Gastroesophageal sphincter (tissue), 4 donors: Measurements from ENCODE around the gene CIROP. TPM values are rescaled to one million over a fixed set of nuclear protein-coding genes. Genes with fewer than 3 reads are reported as not detected.

ENCODE experiments used
- ATAC-seq: fragments of 150-250 bp; one replicate; pipeline ENCODE4 v1.9.1; 2016; ENCODE audit warnings: mild to moderate bottlenecking, moderate library complexity
- H3K27ac ChIP-seq, 4 donors: fragments of 200-600 bp; sonication (generic) in 3 of 4; 1 replicate in 3 of 4; 2 replicates in 1 of 4; pipeline ENCODE4 v1.5.1; 2016 to 2019
- H3K27me3 ChIP-seq: fragments of 200-600 bp; sonication (generic); one replicate; pipeline ENCODE4 v1.5.1; 2019
- H3K36me3 ChIP-seq, 2 donors: fragments of 200-600 bp; sonication (generic); one replicate each; pipeline ENCODE4 v1.5.1; 2019; ENCODE audit warnings: control low read depth in 1 of 2
- H3K4me1 ChIP-seq, 3 donors: fragments of 200-600 bp; sonication (generic); 1 replicate in 2 of 3; 2 replicates in 1 of 3; pipeline ENCODE4 v1.5.1; 2016 to 2019; ENCODE audit warnings: control low read depth in 2 of 3
- H3K4me3 ChIP-seq, 2 donors: fragments of 200-600 bp; sonication (generic); one replicate each; pipeline ENCODE4 v1.5.1; 2019; ENCODE audit warnings: mild to moderate bottlenecking in 1 of 2, moderate library complexity in 1 of 2
- H3K9me3 ChIP-seq, 3 donors: fragments of 200-600 bp; sonication (generic); one replicate each; pipeline ENCODE4 v1.5.1; 2017 to 2019; ENCODE audit warnings: control low read depth in 2 of 3
- CTCF ChIP-seq, 4 experiments: fragments of 200-600 bp in 2 of 4; fragments of 450-650 bp in 2 of 4; sonication (generic) in 1 of 4; IDR thresholded peaks; one replicate each; pipeline ENCODE4 v1.5.1; 2017 to 2019; ENCODE audit warnings: antibody characterized with exemption in 4 of 4, mild to moderate bottlenecking in 2 of 4, moderate library complexity in 2 of 4
- EP300 ChIP-seq: sonication (generic); formaldehyde crosslinking; IDR thresholded peaks from one replicate; pipeline ENCODE4 v1.6.1; 2017; ENCODE audit warnings: antibody characterized with exemption, mild to moderate bottlenecking
- POLR2A ChIP-seq, 2 donors: fragments of 450-650 bp; IDR thresholded peaks; one replicate each; pipeline ENCODE4 v1.6.1; 2017; ENCODE audit warnings: antibody characterized with exemption in 2 of 2, mild to moderate bottlenecking in 2 of 2, moderate library complexity in 1 of 2
- POLR2AphosphoS5 ChIP-seq: sonication (generic); formaldehyde crosslinking; IDR thresholded peaks from one replicate; pipeline ENCODE4 v1.6.1; 2017; ENCODE audit warnings: antibody characterized with exemption
- WGBS, 2 donors: methylation state at CpG; one replicate each; pipeline ENCODE4 v1.1.5; 2018; ENCODE audit warnings: low coverage in 1 of 2; 5-methylcytosine and 5-hydroxymethylcytosine counted together
- total RNA-seq, 4 donors: library from RNA; depleted of rRNA; stranded (reverse); fragments of >200 nt; gene quantifications; one replicate each; pipeline ENCODE4 v1.1.0, GENCODE V29; 2016

The CIROP gene
- under 1 TPM in 2 of 4 donors, not detected in 2; 0.13 to 0.31 TPM for total RNA-seq

DNA sequence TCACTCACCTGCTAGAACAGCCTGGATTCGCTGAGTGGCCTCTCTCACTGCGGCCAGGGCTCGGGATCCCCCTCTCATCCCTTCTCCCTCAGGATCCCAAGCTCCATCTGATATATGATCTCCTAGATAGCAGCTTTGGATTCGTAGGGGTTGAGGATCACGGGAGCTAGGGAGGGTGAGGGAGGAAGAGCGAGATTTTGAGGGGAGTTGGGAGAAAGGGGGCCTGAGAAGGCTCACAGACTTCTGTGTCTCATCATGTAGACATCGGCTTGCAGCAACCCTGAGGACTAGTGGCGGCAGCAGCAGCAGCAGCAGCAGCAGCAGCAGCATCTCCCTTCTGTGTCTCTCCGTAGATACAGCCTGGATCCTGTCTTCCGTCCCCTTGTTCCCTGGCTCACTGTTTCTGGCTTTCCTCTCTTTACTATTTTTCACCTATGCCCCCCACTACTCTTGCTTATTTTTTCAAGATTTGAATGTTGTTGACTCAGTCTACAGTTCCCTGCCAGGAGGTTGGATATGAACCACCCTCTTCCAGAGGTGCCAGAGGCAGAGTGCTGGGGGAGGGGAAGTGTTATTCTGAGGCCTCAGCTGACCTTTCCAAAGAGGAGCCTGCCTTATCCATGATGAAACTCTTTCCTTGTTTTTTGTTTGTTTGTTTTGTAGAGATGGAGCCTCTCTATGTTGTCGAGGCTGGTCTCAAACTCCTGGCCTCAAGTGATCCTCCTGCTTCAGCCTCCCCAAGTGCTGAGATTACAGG lies at the start of gene CIROP:
Gene CIROP, minus strand, starts transcription at position 399 of the 757 bp plus-strand sequence. Its CDS starts 69 bp downstream, at position 330.
- no peaks in the 10 kb centered on the region for H3K9me3 ChIP-seq
- peak; percentile 28 for ATAC-seq
- WGBS, 2 donors: 56 to 64% methylated on average over 7 to 10 of the region's 11 CpGs
- no peaks in the 10 kb centered on the region for H3K36me3 ChIP-seq
- H3K27me3 ChIP-seq: no peaks in the 10 kb centered on the region
- H3K27ac ChIP-seq: no peak within 1 kb of the TSS
- peaks cover 0 to 10% (median 0%) of the 10 kb centered on the region in 3 donors for H3K4me1 ChIP-seq
- TF ChIP-seq EP300 (no peak), CTCF (IDR thresholded peaks at IDR 0.05) (no peak), POLR2A (IDR thresholded peaks at IDR 0.05) (no peak)
- H3K4me3 ChIP-seq: no peak within 1 kb of the TSS

GRCh38 chr14:23153851-23154796 lies 49.3 kb upstream of the CIROP start:
- Histone ChIP-seq H3K9me3 (no peaks in the 10 kb centered on the region), H3K4me3 (peak overlapping the region; percentile 38 to 49), H3K27ac (peak overlapping the region; percentile 90 to 98 (median 96)), H3K4me1 (peaks cover 10 to 76% (median 14%) of the 10 kb centered on the region in 3 donors), H3K27me3 (no peaks in the 10 kb centered on the region), H3K36me3 (peaks cover 0 to 23% of the 10 kb centered on the region in 2 donors)
- WGBS, 2 donors: 25% methylated on average over 5 of the region's 28 CpGs; no CpG with 5 or more reads in 1 of the 2 donors
- ATAC-seq: peak; percentile 88
- TF ChIP-seq CTCF (IDR thresholded peaks at IDR 0.05) (no peak), POLR2AphosphoS5 (peak; percentile 82), POLR2A (IDR thresholded peaks at IDR 0.05) (peak; percentile 81 to 84), EP300 (peak; percentile 80)

GRCh38 chr14:23151342-23151741 lies 46.6 kb upstream of the CIROP start:
- Histone ChIP-seq H3K27me3 (no peaks in the 10 kb centered on the region), H3K9me3 (no peaks in the 10 kb centered on the region), H3K36me3 (peaks cover 0 to 12% of the 10 kb centered on the region in 2 donors), H3K27ac (peak overlapping the region in 3 of 4 donors; percentile 90 to 95 (median 90)), H3K4me3 (no peak overlapping the region), H3K4me1 (peaks cover 10 to 100% (median 18%) of the 10 kb centered on the region in 3 donors)
- TF ChIP-seq POLR2A (IDR thresholded peaks at IDR 0.05) (no peak), CTCF (IDR thresholded peaks at IDR 0.05) (no peak), EP300 (no peak), POLR2AphosphoS5 (no peak)
- 82 to 100% methylated on average over 1 to 2 of the region's 2 CpGs for WGBS, 2 donors
- ATAC-seq: no peak

- ATAC-seq: no peak
- no peaks in the 10 kb centered on the region for H3K9me3 ChIP-seq
- H3K27me3 ChIP-seq: no peaks in the 10 kb centered on the region
- H3K4me1 ChIP-seq: peaks cover 11 to 100% (median 12%) of the 10 kb centered on the region in 3 donors
- TF ChIP-seq EP300 (no peak), POLR2A (IDR thresholded peaks at IDR 0.05) (no peak), POLR2AphosphoS5 (no peak), CTCF (IDR thresholded peaks at IDR 0.05) (no peak)
- H3K4me3 ChIP-seq: no peak overlapping the region
- peak overlapping the region; percentile 70 to 95 (median 90) for H3K27ac ChIP-seq
- H3K36me3 ChIP-seq: peaks cover 0 to 12% of the 10 kb centered on the region in 2 donors
Observed at GRCh38 chr14:23149745-23150144, 45.0 kb upstream of the CIROP start.
